NCI-H748 treated with DMSO at 0.1 percent for 48 hours (cell line): ENCODE results near the gene SPIN1.

ENCODE experiments used
- DNase-seq: peaks from one replicate; lab custom pipeline; 2025; lab: John Stamatoyannopoulos, UW

SPIN1 gene

GRCh38 chr9:88498880-88499279 is 110.6 kb downstream of the SPIN1 start:
- no peak for DNase-seq

- no peak for DNase-seq
Measured at GRCh38 chr9:88501086-88501485, 112.8 kb downstream of the SPIN1 start.

GRCh38 chr9:88502552-88503034 is 114.3 kb downstream of the SPIN1 start:
- DNase-seq, result no peak

- no peak for DNase-seq
Measured at GRCh38 chr9:88503081-88503844, 115.0 kb downstream of the SPIN1 start.

GRCh38 chr9:88503845-88504764 is 115.9 kb downstream of the SPIN1 start:
- no peak for DNase-seq

- DNase-seq, result no peak
Measured at GRCh38 chr9:88508326-88508725, 120.1 kb downstream of the SPIN1 start.

GRCh38 chr9:88511906-88512305 is 123.7 kb downstream of the SPIN1 start:
- no peak for DNase-seq

- DNase-seq, result no peak
Measured at GRCh38 chr9:88514247-88514646, 126.0 kb downstream of the SPIN1 start.

- DNase-seq, result no peak
Measured at GRCh38 chr9:88521308-88521707, 133.1 kb downstream of the SPIN1 start.

- DNase-seq, result no peak
Measured at GRCh38 chr9:88522360-88522759, 134.1 kb downstream of the SPIN1 start.

GRCh38 chr9:88523056-88523455 is 134.8 kb downstream of the SPIN1 start:
- no peak for DNase-seq

- no peak for DNase-seq
Measured at GRCh38 chr9:88524911-88525310, 136.7 kb downstream of the SPIN1 start.

GRCh38 chr9:88527618-88528017 is 139.4 kb downstream of the SPIN1 start:
- DNase-seq, result no peak
